NAMALWA (cell line): ENCODE data around the gene TANC1.
"Not testable (repeated sequence)": the region's sequence is repeated elsewhere in the genome, so short reads cannot be mapped to it uniquely, and the experiment has no call there.

Experiments used
- DNase-seq: peaks from one replicate; pipeline ENCODE4 v3.0.0-alpha.2; 2015; ENCODE audit warnings: low spot score

Gene TANC1

GRCh38 chr2:159089543-159089942 lies 121.1 kb downstream of the TANC1 start:
- DNase-seq, result no peak

- no peak for DNase-seq
Measured at GRCh38 chr2:159090514-159091201, 122.2 kb downstream of the TANC1 start.

GRCh38 chr2:159091381-159091780 lies 122.9 kb downstream of the TANC1 start:
- no peak for DNase-seq

GRCh38 chr2:159091976-159092375 lies 123.5 kb downstream of the TANC1 start:
- peak; percentile 18 for DNase-seq

GRCh38 chr2:159093497-159093896 lies 125.1 kb downstream of the TANC1 start:
- DNase-seq, result no peak

- no peak for DNase-seq
Measured at GRCh38 chr2:159094173-159094737, 125.8 kb downstream of the TANC1 start.

- DNase-seq, result no peak
Measured at GRCh38 chr2:159095813-159096212, 127.4 kb downstream of the TANC1 start.

- DNase-seq, result not testable (repeated sequence)
Measured at GRCh38 chr2:159096302-159096855, 127.9 kb downstream of the TANC1 start.

GRCh38 chr2:159096901-159097300 lies 128.5 kb downstream of the TANC1 start:
- no peak for DNase-seq

- DNase-seq, result no peak
Measured at GRCh38 chr2:159098361-159098760, 129.9 kb downstream of the TANC1 start.

- DNase-seq, result no peak
Measured at GRCh38 chr2:159098921-159099411, 130.5 kb downstream of the TANC1 start.

GRCh38 chr2:159101755-159102489 lies 133.5 kb downstream of the TANC1 start:
- DNase-seq, result no peak

- DNase-seq, result no peak
Measured at GRCh38 chr2:159103411-159103810, 135.0 kb downstream of the TANC1 start.

- DNase-seq, result no peak
Measured at GRCh38 chr2:159106109-159106508, 137.7 kb downstream of the TANC1 start.

- DNase-seq, result no peak
Measured at GRCh38 chr2:159108181-159108893, 139.9 kb downstream of the TANC1 start.

- DNase-seq, result no peak
Measured at GRCh38 chr2:159109517-159109916, 141.1 kb downstream of the TANC1 start.

GRCh38 chr2:159110784-159111183 lies 142.3 kb downstream of the TANC1 start:
- DNase-seq, result no peak

- no peak for DNase-seq
Measured at GRCh38 chr2:159111346-159111927, 143.0 kb downstream of the TANC1 start.

GRCh38 chr2:159114835-159115234 lies 146.4 kb downstream of the TANC1 start:
- no peak for DNase-seq

GRCh38 chr2:159116922-159117321 lies 148.5 kb downstream of the TANC1 start:
- DNase-seq, result no peak

GRCh38 chr2:159117658-159118057 lies 149.2 kb downstream of the TANC1 start:
- no peak for DNase-seq
